ENCODE data around the gene CSF1R. TPM values are rescaled to one million over a fixed set of nuclear protein-coding genes. Genes with fewer than 3 reads are reported as not detected.

Gene CSF1R
- total RNA-seq: 46.7 and 87.8 TPM in 2 replicates

DNA sequence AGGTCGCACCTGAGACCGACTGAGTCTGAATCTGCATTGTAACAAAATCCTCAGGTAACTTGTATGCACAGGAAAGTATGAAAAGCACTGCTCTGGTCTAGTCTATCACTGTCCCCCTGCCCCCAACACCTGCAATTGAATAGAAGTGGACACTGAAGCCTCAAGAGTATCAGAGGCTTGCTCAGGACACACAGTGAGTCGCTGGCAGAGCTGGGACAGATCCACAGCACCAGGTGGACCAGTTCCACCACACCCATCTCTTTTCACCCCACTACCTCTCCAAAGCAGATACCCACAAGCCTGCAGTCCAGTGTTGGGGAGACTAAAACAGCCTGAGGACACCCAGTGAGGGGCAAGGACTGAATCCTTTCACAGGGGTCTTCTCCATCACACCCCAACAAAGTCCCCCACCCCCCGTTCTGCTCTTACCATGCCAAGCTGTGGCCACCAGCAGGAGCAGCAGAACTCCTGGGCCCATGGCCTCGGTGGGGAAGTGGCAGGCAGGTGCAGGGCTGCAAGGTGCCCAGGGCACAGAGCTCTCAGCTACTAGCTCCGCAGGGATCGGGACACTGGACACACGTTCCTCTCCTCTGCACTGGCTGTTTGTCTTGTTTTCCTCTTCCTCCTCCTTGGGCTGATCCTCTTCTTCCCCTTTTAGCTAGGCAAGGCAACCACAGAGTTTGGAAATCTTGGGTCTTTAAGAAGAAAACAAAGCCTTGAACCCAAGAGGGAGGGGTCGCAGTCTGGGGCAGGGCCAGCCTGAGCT lies at the start of gene CSF1R:
TSS of gene CSF1R (minus strand) at position 605 of the 766 bp plus-strand sequence. CDS start at position 478, 127 bp downstream.

Small RNA genes within 50 kb of the gene (small RNA-seq; reads per million reads assigned to genes)
- gene RF00019: not detected

Other genes starting within 250 kb of the CSF1R start
- gene PDE6A, start 141.8 kb downstream of the CSF1R start, total RNA-seq: 0.11 TPM in 1 of 2 replicates, not detected in the other
- gene SLC26A2, start 125.8 kb downstream of the CSF1R start, total RNA-seq: 9.4 and 29.5 TPM in 2 replicates
- 5.7 and 9.4 TPM in 2 replicates for gene TIGD6, start 85.9 kb downstream of the CSF1R start, total RNA-seq
- 30.6 and 33.4 TPM in 2 replicates for gene HMGXB3, start 85.8 kb downstream of the CSF1R start, total RNA-seq
- gene PDGFRB, start 69.3 kb upstream of the CSF1R start, total RNA-seq: 10.2 and 10.6 TPM in 2 replicates
- 0.39 TPM in 1 of 2 replicates, not detected in the other for gene CDX1, start 80.2 kb upstream of the CSF1R start, total RNA-seq
- not detected in 2 replicates for gene SLC6A7, start 103.5 kb upstream of the CSF1R start, total RNA-seq
- gene CAMK2A, start 203.2 kb upstream of the CSF1R start, total RNA-seq: 0.79 TPM in 1 of 2 replicates, not detected in the other
- gene ARSI, start 216.4 kb upstream of the CSF1R start, total RNA-seq: 9.4 and 12.5 TPM in 2 replicates